ENCODE data around the gene SERPINA1.
"Not testable (repeated sequence)": the region's sequence is repeated elsewhere in the genome, so short reads cannot be mapped to it uniquely, and the experiment has no call there.

The SERPINA1 gene

DNA sequence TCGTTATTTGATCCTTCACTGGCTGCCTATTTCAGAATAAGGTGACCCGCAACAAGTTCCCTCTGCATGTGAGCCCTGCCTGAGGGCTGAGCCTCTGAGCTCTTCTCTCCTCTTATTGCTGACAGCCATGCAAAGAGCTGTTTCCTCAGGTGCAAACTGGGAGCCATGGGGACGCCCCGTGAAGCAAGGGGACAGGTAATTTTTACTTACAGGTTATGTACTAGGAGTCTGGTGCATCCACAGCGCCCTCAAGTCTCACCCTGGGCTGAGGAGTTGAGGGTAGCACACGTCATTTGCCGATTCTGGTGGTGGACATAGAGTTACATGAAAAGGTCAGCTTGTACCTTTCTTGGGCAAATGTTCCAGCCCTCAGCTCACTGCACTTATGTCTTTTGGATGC lies 39.1 kb downstream of the SERPINA1 start:
- in situ Hi-C loops (cut with MboI; ENCODE audit: low sequenced_read_pairs), result no loop called here

DNA sequence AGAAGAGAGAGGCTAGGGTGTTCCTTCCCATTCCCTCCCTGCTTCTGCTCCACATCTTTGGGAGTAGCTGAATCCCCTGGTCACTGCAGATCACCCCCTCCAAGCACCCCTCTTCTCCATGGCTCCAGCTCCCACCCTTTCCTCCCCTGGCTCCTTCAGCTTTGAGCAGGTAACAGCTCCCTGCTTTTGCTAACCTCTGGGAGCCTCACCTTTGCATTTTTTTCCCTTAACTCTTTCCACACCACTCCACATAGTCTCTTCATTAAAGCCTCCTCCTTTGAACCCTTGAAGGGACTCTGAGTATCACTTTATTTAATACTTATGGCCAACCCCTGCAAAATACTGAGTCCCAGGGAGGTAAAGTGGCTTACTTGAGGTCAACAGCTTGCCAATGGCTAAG lies 39.6 kb downstream of the SERPINA1 start:
- in situ Hi-C loops (cut with MboI; ENCODE audit: low sequenced_read_pairs), result no loop called here

DNA sequence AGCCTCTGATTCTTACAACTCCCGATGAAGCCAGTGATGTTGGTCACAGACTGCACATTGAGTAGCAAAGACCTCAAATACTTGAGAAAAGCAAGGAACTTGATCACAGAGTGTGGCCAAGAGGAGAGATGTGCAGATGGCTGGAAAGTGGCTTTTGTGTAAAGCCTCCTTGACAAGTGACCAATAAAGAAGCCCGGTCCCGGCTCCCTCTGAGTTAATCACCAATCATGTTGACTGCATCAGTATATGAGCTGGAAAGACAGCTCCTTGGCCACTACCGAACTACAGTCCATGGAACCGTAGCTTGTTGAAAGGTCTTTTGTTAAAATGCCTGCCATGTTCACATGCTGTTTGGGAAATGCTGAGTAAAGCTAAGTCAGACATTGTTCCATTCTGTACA lies 41.6 kb downstream of the SERPINA1 start:
- in situ Hi-C loops (cut with MboI; ENCODE audit: low sequenced_read_pairs), result no loop called here

DNA sequence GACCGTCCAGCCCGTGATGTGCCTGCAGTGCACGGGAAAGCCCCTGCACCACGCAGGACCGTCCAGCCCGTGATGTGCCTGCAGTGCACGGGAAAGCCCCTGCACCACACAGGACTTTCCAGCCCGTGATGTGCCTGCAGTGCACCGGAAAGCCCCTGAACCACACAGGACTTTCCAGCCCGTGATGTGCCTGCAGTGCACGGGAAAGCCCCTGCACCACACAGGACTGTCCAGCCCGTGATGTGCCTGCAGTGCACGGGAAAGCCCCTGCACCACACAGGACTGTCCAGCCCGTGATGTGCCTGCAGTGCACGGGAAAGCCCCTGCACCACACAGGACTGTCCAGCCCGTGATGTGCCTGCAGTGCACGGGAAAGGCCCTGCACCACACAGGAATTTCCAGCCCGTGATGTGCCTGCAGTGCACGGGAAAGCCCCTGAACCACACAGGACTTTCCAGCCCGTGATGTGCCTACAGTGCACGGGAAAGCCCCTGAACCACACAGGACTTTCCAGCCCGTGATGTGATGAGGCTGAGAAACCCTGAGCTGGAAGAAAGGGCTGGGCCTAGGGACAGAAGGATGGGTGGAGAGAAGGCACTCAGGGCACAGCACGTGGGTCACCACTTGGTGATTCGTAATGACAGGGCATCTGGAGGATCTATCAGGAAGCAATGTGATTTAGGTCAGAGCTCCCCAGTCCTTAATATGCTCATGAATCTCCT lies 42.2 kb downstream of the SERPINA1 start:
- in situ Hi-C loops (cut with MboI; ENCODE audit: low sequenced_read_pairs), result not testable (repeated sequence)

DNA sequence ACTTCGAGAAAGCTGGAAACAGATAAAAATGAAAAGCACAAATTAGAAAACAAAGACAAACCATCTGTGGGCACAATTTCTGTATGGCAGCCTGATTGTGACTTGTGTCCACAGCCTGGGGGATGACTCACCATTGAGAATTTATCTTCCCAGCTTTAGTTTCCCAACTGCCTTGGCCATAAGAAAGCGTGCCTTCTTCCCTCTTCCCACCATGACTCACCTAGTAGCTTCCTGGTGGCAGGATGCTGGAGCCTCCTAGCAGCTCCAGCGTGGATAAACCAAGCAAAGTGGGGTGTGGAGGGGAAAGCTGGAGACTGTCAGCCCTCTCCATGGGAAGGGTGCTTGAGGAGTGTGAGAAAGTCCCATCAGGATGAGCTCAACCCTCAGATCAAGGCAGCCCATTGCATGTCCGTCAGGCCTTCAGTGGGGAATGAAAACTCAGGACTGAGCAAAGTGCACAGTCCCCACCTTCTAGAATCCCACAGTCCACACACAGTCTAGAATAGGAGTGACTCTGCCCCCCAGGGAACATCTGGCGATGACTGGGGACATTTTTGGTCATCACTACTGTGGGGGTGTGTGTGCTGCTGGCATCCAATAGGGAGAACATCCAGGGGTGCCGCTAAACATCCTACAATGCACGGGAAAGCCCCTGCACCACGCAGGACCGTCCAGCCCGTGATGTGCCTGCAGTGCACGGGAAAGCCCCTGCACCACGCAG lies 42.9 kb downstream of the SERPINA1 start:
- in situ Hi-C loops (cut with MboI; ENCODE audit: low sequenced_read_pairs), result no loop called here

DNA sequence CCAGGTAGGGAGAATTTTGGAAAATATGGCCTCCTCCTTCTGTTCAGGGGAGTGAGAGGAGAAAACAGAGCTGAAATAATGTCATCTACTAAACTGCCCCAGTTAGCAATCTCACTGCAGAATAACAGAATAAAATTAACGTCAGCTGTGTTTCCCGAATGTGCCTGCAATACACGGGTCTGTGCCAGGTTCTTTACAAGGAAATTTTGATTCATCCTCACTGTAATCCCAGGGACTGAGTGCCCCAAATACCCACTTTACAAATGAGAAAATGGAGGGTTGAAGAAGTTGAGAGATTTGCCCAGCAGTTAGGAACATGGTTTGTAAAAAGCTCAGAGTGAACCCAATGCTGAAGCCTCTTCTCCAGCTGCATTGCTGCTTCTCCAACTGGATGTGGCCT lies 44.0 kb downstream of the SERPINA1 start:
- in situ Hi-C loops (cut with MboI; ENCODE audit: low sequenced_read_pairs), result no loop called here

DNA sequence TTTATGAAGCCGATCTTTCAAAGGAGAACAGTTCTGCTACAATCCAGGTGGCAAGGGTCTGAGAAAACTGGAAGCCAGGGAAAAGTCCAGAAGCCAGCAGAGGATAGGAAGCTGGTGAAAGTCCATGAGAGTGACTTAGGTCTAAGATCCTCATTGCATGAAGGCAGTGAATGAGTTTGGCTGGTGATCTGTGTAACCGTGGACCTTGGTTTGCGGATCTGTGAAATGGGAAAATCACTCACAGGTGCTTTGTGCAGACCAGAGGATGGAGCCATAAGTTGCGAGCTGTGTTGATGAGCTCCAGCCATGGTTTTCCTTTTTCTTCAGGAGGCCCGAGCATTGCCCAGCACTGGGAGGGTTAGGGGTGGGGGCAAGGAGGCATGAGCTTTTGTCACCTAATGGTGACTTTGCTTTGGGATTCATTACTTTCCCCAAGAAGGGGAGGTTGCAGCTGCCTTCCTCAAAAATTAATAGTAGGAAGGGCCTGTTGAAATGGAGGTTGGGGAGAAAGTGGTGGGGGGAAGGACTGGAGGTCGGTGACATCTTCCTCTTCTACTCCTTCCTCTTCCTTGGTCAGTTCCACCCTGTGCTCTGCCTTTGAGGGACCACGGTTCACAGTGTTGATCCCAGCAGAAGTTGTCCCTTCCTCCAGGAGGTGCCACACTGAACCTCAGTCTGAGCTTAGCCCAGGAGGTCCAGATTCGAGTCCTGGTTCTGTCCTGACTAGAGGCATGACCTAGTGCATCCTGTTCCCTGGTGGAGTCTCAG lies 45.0 kb downstream of the SERPINA1 start:
- in situ Hi-C loops (cut with MboI; ENCODE audit: low sequenced_read_pairs), result no loop called here

DNA sequence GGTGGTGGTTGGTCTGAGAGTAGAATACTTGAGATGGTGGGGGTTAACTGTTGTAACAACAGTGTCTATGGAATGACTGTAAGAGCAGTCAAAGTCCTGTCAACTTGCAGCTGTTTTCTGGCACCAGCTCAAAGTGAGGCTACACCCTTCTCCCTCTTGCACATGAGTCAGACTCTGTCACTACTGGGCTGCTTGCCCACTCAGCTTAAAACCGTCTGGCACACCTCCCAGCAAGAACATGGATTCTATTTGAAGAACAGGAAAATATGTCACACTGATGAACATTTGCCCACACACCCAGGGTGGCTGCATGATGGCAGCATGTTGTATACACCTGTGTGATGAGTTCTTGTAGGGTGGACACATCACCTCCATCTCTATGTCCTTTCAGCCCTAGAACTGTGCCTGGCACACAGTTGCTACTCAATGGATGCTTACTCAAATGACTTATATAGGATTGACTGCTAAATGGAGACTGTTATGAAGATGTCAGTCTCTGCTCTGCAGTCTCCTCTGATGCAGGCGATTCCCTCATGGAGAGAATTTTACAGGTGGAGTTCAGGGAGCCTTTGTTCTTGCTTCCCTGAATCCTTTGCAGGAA lies 46.0 kb downstream of the SERPINA1 start:
- in situ Hi-C loops (cut with MboI; ENCODE audit: low sequenced_read_pairs), result no loop called here

DNA sequence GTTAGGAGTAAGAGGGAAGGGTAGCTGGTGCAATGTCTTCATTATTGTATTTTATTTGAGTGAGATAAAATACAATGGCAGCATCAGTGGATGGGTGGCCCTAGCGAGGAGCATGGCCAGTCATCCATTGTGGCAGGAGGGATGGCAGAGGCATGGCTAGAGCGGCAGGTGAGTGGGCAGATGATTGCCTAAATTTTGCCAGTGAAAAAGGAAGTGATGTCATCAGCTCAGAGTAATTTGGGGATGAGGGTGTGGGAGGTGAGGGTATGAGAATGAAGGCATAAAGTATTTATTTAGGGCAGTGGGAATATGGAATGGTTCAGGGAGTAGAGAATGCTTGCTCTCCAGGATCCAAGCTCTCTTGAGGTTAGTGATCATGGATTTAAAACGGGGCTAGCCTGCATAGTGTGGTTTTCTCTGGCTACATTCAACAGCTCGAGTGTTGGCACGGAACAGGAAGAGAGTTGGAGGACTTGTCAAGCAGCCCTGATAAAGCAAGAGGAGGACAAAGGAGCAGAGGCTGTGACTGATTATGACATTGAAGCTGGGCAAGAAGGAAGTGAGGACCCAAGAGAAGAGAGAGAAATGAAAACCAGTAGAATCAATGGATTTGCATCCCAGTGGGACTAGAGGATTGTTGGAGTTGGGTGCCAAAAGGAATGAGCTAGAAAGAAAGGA lies 46.6 kb downstream of the SERPINA1 start:
- in situ Hi-C loops (cut with MboI; ENCODE audit: low sequenced_read_pairs), result no loop called here

DNA sequence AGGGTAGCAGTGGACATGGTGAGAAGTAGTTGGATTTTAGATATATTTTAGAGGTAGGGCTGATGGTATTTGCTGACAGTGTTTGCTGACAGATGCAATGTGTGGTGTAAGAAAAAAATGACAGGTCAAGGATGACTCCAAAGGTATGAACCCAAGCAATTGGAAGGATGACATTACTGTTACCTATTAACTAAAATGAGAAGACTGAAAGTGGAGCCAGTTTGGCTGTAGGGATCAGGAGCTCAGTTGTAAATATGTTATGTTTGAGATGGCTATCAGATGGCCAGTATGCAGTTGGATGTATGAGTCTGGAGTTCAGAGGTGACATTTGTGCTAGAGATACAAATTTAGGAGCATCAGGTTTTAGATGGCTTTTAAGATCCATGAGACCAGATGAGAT lies 47.9 kb downstream of the SERPINA1 start:
- in situ Hi-C loops (cut with MboI; ENCODE audit: low sequenced_read_pairs), result no loop called here

DNA sequence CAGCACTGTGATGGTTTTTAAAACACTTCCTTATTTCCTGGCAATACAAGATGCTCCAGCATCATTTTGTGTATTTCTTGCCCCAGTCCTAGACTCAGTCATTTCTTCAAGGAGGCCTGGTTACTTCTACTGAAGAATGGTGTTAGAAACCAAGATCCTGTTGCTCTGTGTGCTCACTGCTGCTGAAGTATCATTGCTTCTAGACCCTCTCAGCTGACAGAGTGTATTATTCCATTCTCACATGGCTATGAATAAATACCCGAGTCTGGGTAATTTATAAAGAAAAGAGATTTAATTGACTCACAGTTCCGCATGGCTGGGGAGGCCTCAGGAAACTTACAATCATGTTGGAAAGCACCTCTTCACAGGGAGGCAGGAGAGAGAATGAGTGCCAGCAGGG lies 50.4 kb downstream of the SERPINA1 start:
- in situ Hi-C loops (cut with MboI; ENCODE audit: low sequenced_read_pairs), result no loop called here

DNA sequence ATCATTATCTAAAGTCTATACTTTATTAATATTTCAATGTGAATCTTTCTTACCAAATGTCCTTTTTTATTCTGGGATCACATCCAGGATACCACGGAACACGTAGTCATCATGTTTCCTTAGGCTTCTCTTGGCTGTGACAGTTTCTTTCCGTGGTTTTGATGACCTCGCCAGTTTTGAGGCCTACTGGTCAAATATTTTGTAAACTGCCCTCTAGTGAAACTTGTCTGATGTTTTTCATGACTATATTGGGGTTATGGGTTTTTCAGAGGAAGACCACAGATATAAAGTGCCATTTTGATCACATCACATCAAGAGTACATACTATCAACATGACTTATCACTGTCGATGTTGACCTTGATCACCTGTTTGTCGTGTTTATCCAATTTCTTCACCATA lies 51.1 kb downstream of the SERPINA1 start:
- in situ Hi-C loops (cut with MboI; ENCODE audit: low sequenced_read_pairs), result no loop called here

DNA sequence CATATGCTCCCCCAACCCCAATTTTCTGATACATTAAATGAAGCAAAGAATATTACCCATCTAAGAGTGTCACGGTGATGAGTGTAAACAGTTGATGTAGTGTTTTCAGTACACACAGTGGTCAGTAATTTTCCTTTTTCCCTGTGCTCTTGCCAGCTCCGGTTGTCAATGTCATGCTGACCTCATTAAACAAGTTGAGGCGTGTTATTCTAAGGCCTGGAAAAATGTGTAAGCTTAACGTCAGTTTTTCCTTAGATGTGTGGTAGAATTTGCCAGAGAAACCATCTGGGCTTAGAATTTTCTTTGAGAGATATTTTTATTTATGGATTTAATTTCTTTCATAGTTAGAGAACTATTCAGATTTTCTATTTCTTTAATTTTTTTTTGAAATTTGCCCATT lies 53.5 kb downstream of the SERPINA1 start:
- in situ Hi-C loops (cut with MboI; ENCODE audit: low sequenced_read_pairs), result no loop called here

DNA sequence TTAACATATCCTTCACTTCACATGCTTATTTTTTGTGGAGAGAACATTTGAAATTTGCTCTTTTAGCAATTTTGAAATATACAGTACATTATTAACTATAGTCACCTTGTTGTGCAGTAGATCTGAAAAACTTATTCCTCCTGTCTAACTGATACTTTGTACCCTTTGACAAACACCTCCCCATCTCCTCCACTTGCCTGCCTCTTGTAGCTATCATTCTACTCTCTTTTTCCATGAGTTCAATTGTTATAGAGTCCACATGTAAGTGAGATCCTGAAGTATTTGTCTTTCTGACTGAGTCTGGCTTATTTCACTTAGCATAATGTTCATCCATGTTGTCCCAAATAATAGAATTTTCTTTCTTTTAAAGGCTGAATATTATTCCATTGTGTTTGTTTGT lies 55.8 kb downstream of the SERPINA1 start:
- in situ Hi-C loops (cut with MboI; ENCODE audit: low sequenced_read_pairs), result no loop called here

DNA sequence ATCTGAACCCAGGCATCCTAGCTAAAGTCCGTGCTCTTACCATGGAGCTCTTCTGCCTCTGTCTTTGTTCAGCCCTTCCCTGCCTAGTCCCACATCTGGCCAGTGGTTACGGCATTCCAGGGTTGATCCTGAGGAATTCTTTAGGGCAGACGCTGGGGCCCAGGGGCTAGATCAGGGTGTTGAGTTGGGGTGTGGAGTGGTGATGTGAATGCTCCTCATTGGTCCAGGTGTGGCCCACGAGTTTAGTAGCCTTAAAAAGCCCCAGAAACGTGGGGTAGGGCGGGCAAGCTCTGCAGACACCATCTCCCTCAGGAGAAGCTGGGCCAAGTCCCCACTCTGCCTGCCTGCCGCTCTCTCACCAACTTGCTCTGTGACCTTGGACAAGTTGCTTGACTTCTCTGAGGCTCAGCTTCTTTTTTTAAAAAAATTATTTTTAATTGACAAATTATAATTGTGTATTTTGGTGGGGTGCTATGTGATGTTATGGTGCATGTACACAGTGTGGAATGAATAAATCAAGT lies 56.3 kb downstream of the SERPINA1 start:
- in situ Hi-C loops (cut with MboI; ENCODE audit: low sequenced_read_pairs), result no loop called here

DNA sequence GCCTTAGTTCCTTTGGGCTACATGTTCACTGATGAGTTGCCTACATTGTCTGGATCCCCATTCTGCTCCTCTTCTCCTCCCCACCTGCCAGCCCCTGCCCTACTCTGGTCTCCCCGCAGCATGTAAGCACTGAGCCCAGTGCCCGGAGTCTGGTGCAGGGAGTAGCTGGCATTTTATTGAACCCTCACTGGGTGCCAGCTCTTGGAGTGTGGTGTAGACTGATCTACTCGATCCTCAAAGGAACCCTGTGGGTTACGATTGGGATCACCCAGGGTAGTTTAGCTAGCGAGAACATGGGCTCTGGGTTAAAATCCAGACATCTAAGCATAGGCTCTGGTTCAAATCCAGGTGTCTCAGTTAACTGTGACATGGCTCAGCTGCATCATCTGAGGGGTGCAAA lies 56.9 kb downstream of the SERPINA1 start:
- in situ Hi-C loops (cut with MboI; ENCODE audit: low sequenced_read_pairs), result no loop called here

DNA sequence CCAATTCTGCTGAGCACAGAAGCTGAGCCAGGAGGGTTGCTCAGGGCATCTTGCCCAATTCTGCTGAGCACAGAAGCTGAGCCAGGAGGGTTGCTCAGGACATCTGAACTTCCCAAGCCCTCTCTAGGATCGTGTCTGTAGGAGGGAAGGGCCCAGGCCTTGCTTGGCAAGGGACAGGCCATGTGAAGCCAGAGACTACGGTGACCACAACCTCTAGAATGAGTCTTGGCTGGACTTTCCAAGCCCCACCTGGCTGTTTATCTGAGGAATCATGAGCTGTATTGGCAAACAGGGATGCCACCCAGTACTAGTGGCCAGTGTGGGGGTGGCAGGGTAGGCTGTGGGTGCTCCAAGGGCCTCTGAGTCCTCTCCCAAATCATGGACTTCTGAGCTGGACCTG lies 57.5 kb downstream of the SERPINA1 start:
- in situ Hi-C loops (cut with MboI; ENCODE audit: low sequenced_read_pairs), result no loop called here

DNA sequence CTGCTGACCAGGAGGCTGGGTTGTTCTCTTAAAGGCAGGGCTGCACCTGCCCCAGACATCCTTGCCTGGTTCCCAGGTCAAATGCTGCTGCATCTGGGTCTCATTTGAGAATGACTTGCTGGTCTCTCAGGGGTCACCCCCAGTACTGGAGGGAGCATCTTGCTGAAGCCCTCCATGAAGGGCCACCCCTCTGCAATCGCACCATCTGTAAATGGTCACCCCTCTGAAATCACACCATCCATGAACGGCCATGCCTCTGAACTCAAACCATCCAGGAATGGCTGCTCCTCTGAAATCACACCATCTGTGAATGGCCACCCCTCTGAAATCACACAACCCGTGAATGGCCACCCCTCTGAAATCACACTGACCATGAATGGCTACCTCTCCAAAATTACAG lies 58.0 kb downstream of the SERPINA1 start:
- in situ Hi-C loops (cut with MboI; ENCODE audit: low sequenced_read_pairs), result no loop called here

DNA sequence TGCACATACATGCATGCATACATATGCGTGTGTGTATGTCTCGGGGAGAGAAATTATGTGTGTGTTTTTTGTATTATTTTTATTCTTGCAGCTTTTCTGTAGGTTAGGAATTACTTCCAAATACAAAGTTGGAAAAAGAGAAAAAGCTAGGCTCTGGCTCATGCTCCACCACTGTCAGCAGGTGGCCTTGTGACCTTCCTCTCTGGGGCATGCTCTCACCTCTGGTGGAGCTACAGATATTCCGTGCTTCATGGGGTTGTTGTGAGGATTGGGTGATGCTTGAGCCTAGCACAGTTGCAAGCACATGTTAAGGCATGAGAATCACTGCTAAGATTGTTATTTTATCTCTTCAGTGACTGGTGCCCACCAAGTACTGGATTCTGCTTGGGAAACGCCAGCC lies 58.5 kb downstream of the SERPINA1 start:
- in situ Hi-C loops (cut with MboI; ENCODE audit: low sequenced_read_pairs), result no loop called here

DNA sequence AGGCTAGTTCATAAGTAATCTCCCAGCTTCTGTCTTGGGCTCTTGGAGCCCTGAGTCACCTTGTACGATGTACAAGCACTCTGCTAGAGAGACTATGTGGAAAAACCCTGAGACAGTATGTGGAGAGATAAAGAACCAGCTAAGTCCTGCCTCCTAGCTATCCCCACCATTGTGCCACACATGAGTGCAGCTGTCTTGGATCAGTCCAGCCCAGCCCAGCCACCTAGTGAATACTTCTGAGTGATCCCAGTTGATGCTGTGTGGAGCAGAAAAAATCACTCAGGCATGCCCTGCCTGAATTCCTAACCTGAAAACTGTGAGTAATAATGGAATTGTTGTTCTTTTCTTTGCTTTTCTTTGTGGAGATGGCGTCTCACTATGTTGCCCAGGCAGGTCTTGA lies 60.2 kb downstream of the SERPINA1 start:
- in situ Hi-C loops (cut with MboI; ENCODE audit: low sequenced_read_pairs), result no loop called here
